ACC112 (cell line): ENCODE measurements around the gene BIRC6.
A peak's percentile ranks its signal among the peaks of the same experiment; 100 is the strongest.
"Not testable (repeated sequence)": the region's sequence is repeated elsewhere in the genome, so short reads cannot be mapped to it uniquely, and the experiment has no call there.

Experiments
- H2AFZ ChIP-seq: fragments of 200-600 bp; sonication (generic); one replicate; pipeline ENCODE4 v1.6.0; 2017; ENCODE audit warnings: antibody characterized with exemption, low read length; ENCODE audit not compliant: unreplicated experiment
- H3K27ac ChIP-seq: fragments of 200-600 bp; sonication (generic); 2 replicates; pipeline ENCODE4 v1.5.1; 2014; ENCODE audit warnings: low read depth, mild to moderate bottlenecking, antibody characterized with exemption, low read length, moderate library complexity
- H3K27me3 ChIP-seq: fragments of 200-600 bp; sonication (generic); 2 replicates; pipeline ENCODE4 v1.6.1; 2014; ENCODE audit warnings: mild to moderate bottlenecking, antibody characterized with exemption, low read length, moderate library complexity, mixed read lengths; ENCODE audit not compliant: insufficient read depth
- H3K36me3 ChIP-seq: fragments of 200-600 bp; sonication (generic); 2 replicates; pipeline ENCODE4 v1.6.1; 2016; ENCODE audit warnings: mild to moderate bottlenecking, antibody characterized with exemption, low read length, moderate library complexity, mixed read lengths; ENCODE audit not compliant: insufficient read depth
- H3K4me1 ChIP-seq: fragments of 200-600 bp; sonication (generic); one replicate; pipeline ENCODE4 v1.6.1; 2016; ENCODE audit warnings: low read length, mixed read lengths; ENCODE audit not compliant: insufficient read depth, unreplicated experiment, control insufficient read depth
- H3K4me3 ChIP-seq: fragments of 200-600 bp; sonication (generic); 2 replicates; pipeline ENCODE4 v1.5.1; 2014; ENCODE audit warnings: mild to moderate bottlenecking, low read depth, low read length
- H3K79me2 ChIP-seq: fragments of 200-600 bp; sonication (generic); one replicate; pipeline ENCODE4 v1.6.0; 2016; ENCODE audit warnings: low read length; ENCODE audit not compliant: control insufficient read depth, unreplicated experiment, insufficient read depth

Gene BIRC6

GRCh38 chr2:32632089-32632488, 275.3 kb downstream of the BIRC6 start:
- H3K36me3 ChIP-seq = no peaks in the 10 kb centered on the region
- peaks cover 8% of the 10 kb centered on the region for H3K79me2 ChIP-seq
- no peak overlapping the region for H3K4me3 ChIP-seq
- H3K27ac ChIP-seq = peak overlapping the region; percentile 37; the same call in 1 of the 2 replicates
- peaks cover 5% of the 10 kb centered on the region for H3K4me1 ChIP-seq
- H2AFZ ChIP-seq = no peak overlapping the region
- no peaks in the 10 kb centered on the region for H3K27me3 ChIP-seq

GRCh38 chr2:32633040-32633439, 276.2 kb downstream of the BIRC6 start:
- H3K27me3 ChIP-seq = no peaks in the 10 kb centered on the region
- H3K4me3 ChIP-seq = no peak overlapping the region
- no peak overlapping the region for H2AFZ ChIP-seq
- peaks cover 4% of the 10 kb centered on the region; the same call in 1 of the 2 replicates for H3K36me3 ChIP-seq
- peaks cover 8% of the 10 kb centered on the region for H3K79me2 ChIP-seq
- H3K4me1 ChIP-seq = peaks cover 5% of the 10 kb centered on the region
- no peak overlapping the region for H3K27ac ChIP-seq

GRCh38 chr2:32638548-32638947, 281.7 kb downstream of the BIRC6 start:
- H3K4me3 ChIP-seq, H3K27ac ChIP-seq, H3K4me1 ChIP-seq, H2AFZ ChIP-seq, H3K27me3 ChIP-seq, H3K36me3 ChIP-seq, H3K79me2 ChIP-seq: not testable (repeated sequence)

- Histone ChIP-seq H3K27me3 (no peaks in the 10 kb centered on the region), H3K79me2 (no peaks in the 10 kb centered on the region), H3K36me3 (peaks cover 11% of the 10 kb centered on the region), H3K4me3 (no peak overlapping the region), H3K4me1 (no peaks in the 10 kb centered on the region), H3K27ac (no peak overlapping the region), H2AFZ (no peak overlapping the region)
Observed at GRCh38 chr2:32641180-32641579, 284.4 kb downstream of the BIRC6 start.

DNA sequence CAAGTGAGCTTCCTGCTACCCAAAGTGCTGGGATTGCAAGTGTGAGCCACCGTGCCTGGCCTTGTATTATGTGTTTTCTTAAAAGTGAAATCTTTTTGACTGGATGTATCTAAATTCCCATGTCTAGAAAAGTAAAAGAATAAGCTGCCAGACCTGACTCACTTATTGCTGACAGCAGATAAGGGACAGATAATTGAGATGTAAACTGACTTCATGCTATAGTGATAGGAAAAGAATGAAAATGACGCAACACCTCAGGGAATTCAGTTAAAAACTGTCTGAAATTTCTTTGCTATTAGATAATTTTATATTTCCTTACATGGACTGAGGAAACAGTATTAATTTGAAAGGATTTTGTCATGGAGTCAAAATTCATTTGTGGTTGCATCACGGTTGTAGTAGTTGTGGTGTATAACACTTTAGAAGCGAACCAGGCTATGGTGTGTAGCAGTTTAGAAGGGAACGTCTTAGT, 290.4 kb downstream of the BIRC6 start:
- peak overlapping the region; percentile 53 for H3K27ac ChIP-seq
- no peak overlapping the region for H2AFZ ChIP-seq
- peaks cover 10% of the 10 kb centered on the region for H3K4me1 ChIP-seq
- no peaks in the 10 kb centered on the region for H3K79me2 ChIP-seq
- H3K36me3 ChIP-seq = peaks cover 3% of the 10 kb centered on the region; the same call in 1 of the 2 replicates
- no peaks in the 10 kb centered on the region for H3K27me3 ChIP-seq
- 0 out of 2 replicates have a peak overlapping the region, but pooled peaks have one; percentile 22 for H3K4me3 ChIP-seq

DNA sequence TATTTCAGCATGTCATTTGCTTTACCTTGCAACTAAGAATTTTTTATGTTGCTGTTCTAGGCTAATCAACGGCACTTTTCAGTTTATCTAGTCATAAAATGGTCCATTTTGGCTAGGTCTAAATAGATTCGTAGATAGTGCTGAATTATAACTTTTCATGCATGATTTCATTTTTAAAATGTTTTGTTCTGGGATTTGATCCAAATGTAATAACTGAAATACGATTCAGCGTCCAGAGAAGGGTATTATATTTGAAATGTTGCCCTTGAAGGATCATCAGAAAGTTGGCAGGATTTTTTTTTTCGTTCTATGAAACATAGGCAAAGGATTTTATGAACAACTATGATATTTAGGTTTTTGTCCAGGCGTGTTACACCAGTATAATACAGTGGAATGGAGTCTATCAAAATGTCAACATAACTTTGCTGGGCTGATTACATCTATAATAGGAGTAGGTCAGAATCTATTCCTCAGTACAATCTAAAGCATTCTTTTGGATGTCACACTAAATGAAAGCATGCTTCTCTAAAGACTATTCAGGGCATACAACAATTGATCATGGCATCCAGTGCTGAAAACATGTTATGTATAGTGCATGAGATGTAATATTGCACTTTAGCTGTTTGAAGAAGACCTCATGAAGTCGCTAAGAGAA, 295.9 kb downstream of the BIRC6 start:
- H3K4me1 ChIP-seq = peaks cover 9% of the 10 kb centered on the region
- H3K4me3 ChIP-seq = peak overlapping the region; percentile 47; the same call in 1 of the 2 replicates
- H3K79me2 ChIP-seq = no peaks in the 10 kb centered on the region
- H3K27me3 ChIP-seq = no peaks in the 10 kb centered on the region
- peak overlapping the region; percentile 60 for H3K27ac ChIP-seq
- H3K36me3 ChIP-seq = peaks cover 7% of the 10 kb centered on the region; the same call in 1 of the 2 replicates
- peak overlapping the region; percentile 83 for H2AFZ ChIP-seq

- Histone ChIP-seq H3K79me2 (no peaks in the 10 kb centered on the region), H3K36me3 (peaks cover 7% of the 10 kb centered on the region), H3K4me3 (no peak overlapping the region), H2AFZ (no peak overlapping the region), H3K4me1 (peaks cover 9% of the 10 kb centered on the region), H3K27ac (no peak overlapping the region), H3K27me3 (no peaks in the 10 kb centered on the region)
Observed at GRCh38 chr2:32656069-32656468, 299.2 kb downstream of the BIRC6 start.

DNA sequence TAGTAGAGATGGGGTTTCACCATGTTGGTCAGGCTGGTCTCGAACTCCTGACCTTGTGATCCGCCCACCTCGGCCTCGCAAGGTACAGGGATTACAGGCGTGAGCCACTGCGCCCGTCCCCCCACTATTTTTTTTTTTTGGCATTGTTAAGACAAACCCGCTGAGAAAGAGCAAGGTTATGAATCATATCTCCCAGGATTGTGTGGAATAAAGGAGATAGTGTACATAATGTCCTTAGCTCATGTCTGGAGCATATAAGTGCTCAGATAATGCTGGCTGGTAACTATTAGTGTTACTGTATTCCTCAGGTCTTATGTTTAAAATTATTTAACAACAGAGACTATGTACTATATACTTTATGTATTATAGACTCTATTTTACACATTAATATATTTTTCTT, 307.0 kb downstream of the BIRC6 start:
- Histone ChIP-seq H2AFZ (no peak overlapping the region), H3K27ac (no peak overlapping the region), H3K27me3 (no peaks in the 10 kb centered on the region), H3K4me1 (no peaks in the 10 kb centered on the region), H3K79me2 (no peaks in the 10 kb centered on the region), H3K4me3 (no peak overlapping the region), H3K36me3 (peaks cover 5% of the 10 kb centered on the region)

- Histone ChIP-seq H3K79me2 (no peaks in the 10 kb centered on the region), H2AFZ (no peak overlapping the region), H3K4me1 (no peaks in the 10 kb centered on the region), H3K27me3 (no peaks in the 10 kb centered on the region), H3K27ac (no peak overlapping the region), H3K4me3 (no peak overlapping the region), H3K36me3 (peaks cover 5% of the 10 kb centered on the region; the same call in 1 of the 2 replicates)
Observed at GRCh38 chr2:32666704-32667103, 309.9 kb downstream of the BIRC6 start.

DNA sequence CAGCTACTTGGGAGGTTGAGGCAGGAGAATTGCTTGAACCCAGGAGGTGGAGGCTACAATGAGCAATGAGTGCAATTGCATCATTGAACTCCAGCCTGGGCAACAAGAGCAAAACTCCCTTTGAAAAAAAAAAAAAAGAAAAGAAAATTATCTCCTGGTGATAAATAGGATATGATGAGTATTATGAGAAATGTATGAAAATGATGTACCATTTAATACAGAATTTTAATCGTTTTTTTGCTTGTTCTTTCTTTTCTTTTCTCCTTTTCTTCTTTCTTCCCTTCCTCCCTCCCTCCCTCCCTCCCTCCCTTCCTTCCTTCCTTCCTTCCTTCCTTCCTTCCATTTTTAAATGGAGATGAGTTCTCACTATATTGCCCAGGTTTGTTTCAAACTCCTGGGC, 311.4 kb downstream of the BIRC6 start:
- no peaks in the 10 kb centered on the region for H3K79me2 ChIP-seq
- H3K36me3 ChIP-seq = peaks cover 5% of the 10 kb centered on the region; the same call in 1 of the 2 replicates
- no peaks in the 10 kb centered on the region for H3K27me3 ChIP-seq
- no peak overlapping the region for H3K27ac ChIP-seq
- no peaks in the 10 kb centered on the region for H3K4me1 ChIP-seq
- H3K4me3 ChIP-seq = no peak overlapping the region
- H2AFZ ChIP-seq = no peak overlapping the region
